IMR-90 (cell line): ENCODE measurements around the gene GRID1.

Experiments used
- SMC3 ChIP-seq: fragments of 150-350 bp; IDR thresholded peaks from 2 replicates; pipeline ENCODE4 v1.6.1; 2016; ENCODE audit warnings: low read depth, mild to moderate bottlenecking, antibody characterized with exemption, low read length, moderate library complexity
- TF ChIP-seq, protein P1 (sequence below): conservative IDR thresholded peaks from 2 replicates; pipeline ENCODE4 v1.5.1; 2012; ENCODE audit warnings: mild to moderate bottlenecking, low read depth, low read length, improper control_type of control experiment

DNA sequence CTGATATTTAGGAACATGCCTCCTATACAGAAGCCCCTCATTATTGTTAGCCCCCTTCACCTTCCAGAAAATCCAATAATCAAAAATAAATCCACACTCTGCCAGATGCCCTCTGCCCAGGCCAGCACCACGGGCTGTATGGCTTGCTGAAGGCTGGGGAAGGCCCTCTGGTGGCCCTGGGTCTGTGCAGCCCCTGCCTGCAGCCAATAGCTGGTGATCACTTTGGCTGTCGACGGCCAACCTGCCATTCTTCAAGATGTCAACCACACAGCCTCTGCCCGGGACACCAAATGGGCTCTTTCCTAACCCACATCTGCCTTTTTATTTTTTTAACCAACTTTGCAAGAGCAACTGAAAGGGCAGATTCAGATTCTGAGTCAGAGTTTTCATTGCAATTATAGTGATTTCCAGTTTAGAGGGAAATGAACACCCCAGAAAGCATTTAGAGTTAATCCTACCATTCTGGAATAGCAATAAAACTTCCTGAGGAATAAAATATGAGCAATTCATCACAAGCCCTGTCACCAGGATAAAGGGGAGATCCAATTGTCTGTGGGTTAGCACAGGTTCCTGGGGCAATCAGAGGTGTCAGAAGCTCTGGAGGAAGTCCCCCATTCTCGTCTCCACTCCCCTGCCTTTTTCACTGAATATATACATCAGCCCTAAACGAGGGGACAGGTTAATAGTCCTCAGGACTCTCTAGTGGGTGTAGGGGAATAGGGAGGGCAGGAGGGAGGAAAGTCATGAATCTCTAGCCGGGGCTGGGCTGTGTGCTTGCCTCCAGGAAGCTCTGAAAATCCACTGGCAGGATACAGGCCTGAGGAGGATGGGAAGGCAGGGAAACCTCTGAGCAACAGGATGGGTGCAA lies 211.3 kb downstream of the GRID1 start:
- no peak for TF ChIP-seq SMC3
- TF ChIP-seq, protein P1, sequence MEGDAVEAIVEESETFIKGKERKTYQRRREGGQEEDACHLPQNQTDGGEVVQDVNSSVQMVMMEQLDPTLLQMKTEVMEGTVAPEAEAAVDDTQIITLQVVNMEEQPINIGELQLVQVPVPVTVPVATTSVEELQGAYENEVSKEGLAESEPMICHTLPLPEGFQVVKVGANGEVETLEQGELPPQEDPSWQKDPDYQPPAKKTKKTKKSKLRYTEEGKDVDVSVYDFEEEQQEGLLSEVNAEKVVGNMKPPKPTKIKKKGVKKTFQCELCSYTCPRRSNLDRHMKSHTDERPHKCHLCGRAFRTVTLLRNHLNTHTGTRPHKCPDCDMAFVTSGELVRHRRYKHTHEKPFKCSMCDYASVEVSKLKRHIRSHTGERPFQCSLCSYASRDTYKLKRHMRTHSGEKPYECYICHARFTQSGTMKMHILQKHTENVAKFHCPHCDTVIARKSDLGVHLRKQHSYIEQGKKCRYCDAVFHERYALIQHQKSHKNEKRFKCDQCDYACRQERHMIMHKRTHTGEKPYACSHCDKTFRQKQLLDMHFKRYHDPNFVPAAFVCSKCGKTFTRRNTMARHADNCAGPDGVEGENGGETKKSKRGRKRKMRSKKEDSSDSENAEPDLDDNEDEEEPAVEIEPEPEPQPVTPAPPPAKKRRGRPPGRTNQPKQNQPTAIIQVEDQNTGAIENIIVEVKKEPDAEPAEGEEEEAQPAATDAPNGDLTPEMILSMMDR = no peak
